ENCODE data around the gene DPP3. TPM values are rescaled to one million over a fixed set of nuclear protein-coding genes. Genes with fewer than 3 reads are reported as not detected.

DPP3 gene
- total and polyA plus RNA-seq, 2 donors (not counting 1 experiment from before 2014, with no cell fraction given) = 21.5 to 40.6 TPM

- no peak overlapping the region for H3K9ac ChIP-seq (ENCODE audit: low read length)
- peaks cover 0 to 31% of the 10 kb centered on the region in 2 experiments for H3K36me3 ChIP-seq (replicated peaks in 1 of 2; ENCODE audit: control extremely low read depth in 1 of 2, control insufficient read depth in 1 of 2, extremely low read depth in 1 of 2, insufficient read depth in 2 of 2, low read length in 1 of 2)
- H4K20me1 ChIP-seq (ENCODE audit: control insufficient read depth, insufficient read depth, low read length, poor library complexity, severe bottlenecking) = no peaks in the 10 kb centered on the region
- peak overlapping the region; percentile 3 for H3K4me3 Mint-ChIP-seq
- H3K9me3 ChIP-seq (ENCODE audit: control extremely low read depth in 1 of 3, control insufficient read depth in 2 of 3, insufficient read depth in 1 of 3, low read length in 2 of 3) = no peaks in the 10 kb centered on the region
- H3K27me3 Mint-ChIP-seq = no peaks in the 10 kb centered on the region
- DNase-seq (no peak), ATAC-seq (ENCODE audit: low read depth) (no peak)
- TF ChIP-seq CTCF (IDR thresholded peaks at IDR 0.05) (no peak), EZH2 (IDR thresholded peaks at IDR 0.05; ENCODE audit: borderline replicate concordance, insufficient read depth, low read depth, low read length, poor library complexity, severe bottlenecking) (no peak)
- H3K79me2 ChIP-seq (ENCODE audit: control insufficient read depth, insufficient read depth, low read length) = peaks cover 10% of the 10 kb centered on the region
- intact Hi-C loops (cut with micrococcal nuclease) = no loop called here
- POLR2A ChIA-PET = interaction anchor here (0.6 kb wide), 1 partner anchor 72 kb away, joined by 3 read pairs; no protein-coding TSS in a partner anchor
- no peak overlapping the region for H2AFZ ChIP-seq (ENCODE audit: insufficient read depth, low read depth, low read length, poor library complexity, severe bottlenecking)
- no peak overlapping the region for H3K27ac ChIP-seq (ENCODE audit: low read length in 2 of 2)
- H3K27me3 ChIP-seq (replicated peaks in 1 of 4; ENCODE audit: control extremely low read depth in 1 of 4, control insufficient read depth in 3 of 4, insufficient read depth in 4 of 4, low read length in 3 of 4) = no peaks in the 10 kb centered on the region
- 92% methylated on average over 4 of the region's 4 CpGs for WGBS (ENCODE audit: insufficient coverage)
- CTCF ChIA-PET = interaction anchor here (6.4 kb wide), 1 partner anchor 137 kb away, joined by 58 read pairs; the partner anchor contains the start of gene RBM4B
- H3K4me1 ChIP-seq (ENCODE audit: control insufficient read depth in 2 of 2, insufficient read depth in 2 of 2, low read length in 2 of 2) = peaks cover 26 to 32% of the 10 kb centered on the region in 2 donors
- H3K4me1 Mint-ChIP-seq = peaks cover 41% of the 10 kb centered on the region
- H3K9me3 Mint-ChIP-seq (ENCODE audit: insufficient read depth) = no peaks in the 10 kb centered on the region
- peak overlapping the region; percentile 78 for H3K27ac Mint-ChIP-seq
- no peak overlapping the region for H3K4me3 ChIP-seq (ENCODE audit: control extremely low read depth in 1 of 5, extremely low read depth in 1 of 5, insufficient read depth in 1 of 5, low read depth in 2 of 5, low read length in 4 of 5)
- H3K4me2 ChIP-seq (replicated peaks; ENCODE audit: low read depth, low read length, poor library complexity, severe bottlenecking) = no peak overlapping the region
These were observed 61.7 kb downstream of the DPP3 start for GRCh38 chr11:66541892-66542291.

- 87% methylated on average over 10 of the region's 10 CpGs for WGBS (ENCODE audit: insufficient coverage)
- intact Hi-C loops (cut with micrococcal nuclease) = no loop called here
- ChIA-PET POLR2A (interaction anchor here (0.6 kb wide), 1 partner anchor 72 kb away, joined by 3 read pairs; no protein-coding TSS in a partner anchor), CTCF (interaction anchor here (6.4 kb wide), 1 partner anchor 136 kb away, joined by 58 read pairs; the partner anchor contains the start of gene RBM4B)
- peaks cover 26 to 34% of the 10 kb centered on the region in 2 donors for H3K4me1 ChIP-seq (ENCODE audit: control insufficient read depth in 2 of 2, insufficient read depth in 2 of 2, low read length in 2 of 2)
- ATAC-seq (ENCODE audit: low read depth) = no peak
- H4K20me1 ChIP-seq (ENCODE audit: control insufficient read depth, insufficient read depth, low read length, poor library complexity, severe bottlenecking) = no peaks in the 10 kb centered on the region
- Mint-ChIP-seq H3K4me1 (peaks cover 42% of the 10 kb centered on the region), H3K4me3 (no peak overlapping the region), H3K27me3 (no peaks in the 10 kb centered on the region), H3K9me3 (ENCODE audit: insufficient read depth) (no peaks in the 10 kb centered on the region), H3K27ac (peak overlapping the region; percentile 78)
- no peak for DNase-seq
- no peaks in the 10 kb centered on the region for H3K9me3 ChIP-seq (ENCODE audit: control extremely low read depth in 1 of 3, control insufficient read depth in 2 of 3, insufficient read depth in 1 of 3, low read length in 2 of 3)
- H2AFZ ChIP-seq (ENCODE audit: insufficient read depth, low read depth, low read length, poor library complexity, severe bottlenecking) = no peak overlapping the region
- no peak overlapping the region for H3K4me3 ChIP-seq (ENCODE audit: control extremely low read depth in 1 of 5, extremely low read depth in 1 of 5, insufficient read depth in 1 of 5, low read depth in 2 of 5, low read length in 4 of 5)
- H3K4me2 ChIP-seq (replicated peaks; ENCODE audit: low read depth, low read length, poor library complexity, severe bottlenecking) = no peak overlapping the region
- no peaks in the 10 kb centered on the region for H3K27me3 ChIP-seq (replicated peaks in 1 of 4; ENCODE audit: control extremely low read depth in 1 of 4, control insufficient read depth in 3 of 4, insufficient read depth in 4 of 4, low read length in 3 of 4)
- no peak overlapping the region for H3K9ac ChIP-seq (ENCODE audit: low read length)
- H3K27ac ChIP-seq (ENCODE audit: low read length in 2 of 2) = peak overlapping the region in 1 of 2 donors; percentile 91
- H3K36me3 ChIP-seq (replicated peaks in 1 of 2; ENCODE audit: control extremely low read depth in 1 of 2, control insufficient read depth in 1 of 2, extremely low read depth in 1 of 2, insufficient read depth in 2 of 2, low read length in 1 of 2) = peaks cover 0 to 28% of the 10 kb centered on the region in 2 experiments
- no peak for TF ChIP-seq EZH2 (IDR thresholded peaks at IDR 0.05; ENCODE audit: borderline replicate concordance, insufficient read depth, low read depth, low read length, poor library complexity, severe bottlenecking)
- no peak for TF ChIP-seq CTCF (IDR thresholded peaks at IDR 0.05)
- peaks cover 10% of the 10 kb centered on the region for H3K79me2 ChIP-seq (ENCODE audit: control insufficient read depth, insufficient read depth, low read length)
These were observed 62.1 kb downstream of the DPP3 start for GRCh38 chr11:66542362-66542761.

Measured in B cell (primary cell).